DND-41 (cell line): ENCODE data around the gene NCS1.

Source experiments
- CTCF ChIP-seq: IDR thresholded peaks from 2 replicates; pipeline ENCODE4 v1.5.1; 2012; ENCODE audit warnings: borderline replicate concordance, low read length, moderate library complexity, mild to moderate bottlenecking; ENCODE audit not compliant: poor library complexity, severe bottlenecking; ENCODE audit errors: extremely low read depth
- EZH2 ChIP-seq: IDR thresholded peaks from 3 replicates; pipeline ENCODE4 v1.6.1; 2012; ENCODE audit warnings: borderline replicate concordance, low read depth, mild to moderate bottlenecking, moderate library complexity, low read length, inconsistent platforms; ENCODE audit not compliant: severe bottlenecking

GRCh38 chr9:130187523-130187846, 15.3 kb downstream of the NCS1 start:
- TF ChIP-seq EZH2 (no peak), CTCF (no peak)
